Breast epithelium (tissue), 4 donors: ENCODE measurements around the gene DAB2IP. TPM values are rescaled to one million over a fixed set of nuclear protein-coding genes. Genes with fewer than 3 reads are reported as not detected.
"Not testable (repeated sequence)": the region's sequence is repeated elsewhere in the genome, so short reads cannot be mapped to it uniquely, and the experiment has no call there.

Source experiments
- DNase-seq, 2 donors: peaks; one replicate each; pipeline ENCODE4 v3.0.0-alpha.2; 2019; ENCODE audit warnings: low spot score in 2 of 2
- H3K27ac ChIP-seq, 2 donors: fragments of 200-600 bp; sonication (generic) in 1 of 2; one replicate each; pipeline ENCODE4 v1.5.1; 2016 to 2019; ENCODE audit warnings: mild to moderate bottlenecking in 1 of 2
- H3K27me3 ChIP-seq, 2 donors: fragments of 200-600 bp; sonication (generic) in 1 of 2; one replicate each; pipeline versions ENCODE4 v1.5.1 to v1.6.0; 2017 to 2019; ENCODE audit warnings: control low read depth in 1 of 2, mild to moderate bottlenecking in 1 of 2
- H3K36me3 ChIP-seq: fragments of 200-600 bp; one replicate; pipeline ENCODE4 v1.5.1; 2019
- H3K4me1 ChIP-seq, 2 donors: fragments of 200-600 bp; sonication (generic); one replicate each; pipeline ENCODE4 v1.5.1; 2016 to 2019; ENCODE audit warnings: control low read depth in 1 of 2
- H3K4me3 ChIP-seq, 3 donors: fragments of 200-600 bp; sonication (generic); 1 replicate in 2 of 3; 2 replicates in 1 of 3; pipeline ENCODE4 v1.5.1; 2016 to 2019; ENCODE audit warnings: mild to moderate bottlenecking in 3 of 3, moderate library complexity in 2 of 3
- H3K9me3 ChIP-seq, 2 donors: fragments of 200-600 bp; sonication (generic) in 1 of 2; one replicate each; pipeline ENCODE4 v1.5.1; 2016 to 2019; ENCODE audit warnings: control low read depth in 1 of 2
- POLR2A ChIP-seq: fragments of 450-650 bp; IDR thresholded peaks from one replicate; pipeline ENCODE4 v1.6.1; 2016; ENCODE audit warnings: antibody characterized with exemption, mild to moderate bottlenecking, moderate library complexity
- POLR2AphosphoS5 ChIP-seq, 3 donors: sonication (generic); formaldehyde crosslinking; IDR thresholded peaks; one replicate each; pipeline ENCODE4 v1.6.1; 2017; ENCODE audit warnings: antibody characterized with exemption in 3 of 3
- intact Hi-C: fragments of 100-400 bp; cut with DNase I; formaldehyde crosslinking; loops from one replicate; pipeline ENCODE4 v1.15.1; 2023; ENCODE audit warnings: low total_unique reads
- total RNA-seq, 3 donors: library from RNA; depleted of rRNA; stranded (reverse); fragments of >200 nt; gene quantifications; one replicate each; pipeline ENCODE4 v1.1.0, GENCODE V29; 2016
- TF ChIP-seq, protein P1 (sequence below), 3 donors: fragments of 450-650 bp; IDR thresholded peaks; one replicate each; pipeline ENCODE4 v1.5.1; 2016 to 2017; ENCODE audit warnings: antibody characterized with exemption in 3 of 3, mild to moderate bottlenecking in 3 of 3, moderate library complexity in 3 of 3

The DAB2IP gene
- total RNA-seq, 3 donors from 2014 or later = 16.0 to 56.0 (median 55.8) TPM

DNA sequence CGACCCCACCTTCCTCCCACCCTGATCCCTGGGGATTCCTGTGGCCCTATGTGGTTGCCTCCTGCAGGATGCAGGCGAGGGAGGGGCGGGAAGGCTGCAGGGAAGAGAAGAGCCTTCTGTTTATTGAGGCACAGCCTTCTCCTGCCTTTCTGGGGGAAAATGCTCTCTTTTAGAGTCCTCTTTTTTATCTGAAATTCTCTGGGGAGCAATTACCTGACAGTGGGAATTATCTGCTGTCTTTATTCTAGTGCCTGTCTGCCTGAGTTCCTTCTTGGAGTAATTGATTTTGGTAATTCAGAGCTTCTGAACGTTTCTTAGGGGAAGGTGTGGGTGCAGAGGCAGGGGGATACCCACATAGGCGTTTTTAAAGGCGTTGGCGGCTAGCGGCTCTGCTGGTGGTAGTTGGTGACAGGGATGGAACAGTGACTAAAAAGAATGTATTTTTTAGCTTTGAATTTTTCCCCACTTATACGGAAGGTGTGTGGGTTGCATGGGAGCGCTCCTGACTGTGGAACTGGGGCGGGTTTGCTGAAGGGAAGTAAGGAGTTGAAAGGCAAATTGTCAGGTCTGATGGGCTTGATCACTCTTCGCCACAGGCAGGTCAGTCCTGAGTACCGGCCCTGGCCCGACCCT, 35.2 kb upstream of the DAB2IP start:
- H3K4me3 ChIP-seq = no peak overlapping the region
- H3K27ac ChIP-seq = no peak overlapping the region
- TF ChIP-seq POLR2A (no peak), POLR2AphosphoS5 (IDR thresholded peaks at IDR 0.05) (no peak)
- TF ChIP-seq, protein P1, sequence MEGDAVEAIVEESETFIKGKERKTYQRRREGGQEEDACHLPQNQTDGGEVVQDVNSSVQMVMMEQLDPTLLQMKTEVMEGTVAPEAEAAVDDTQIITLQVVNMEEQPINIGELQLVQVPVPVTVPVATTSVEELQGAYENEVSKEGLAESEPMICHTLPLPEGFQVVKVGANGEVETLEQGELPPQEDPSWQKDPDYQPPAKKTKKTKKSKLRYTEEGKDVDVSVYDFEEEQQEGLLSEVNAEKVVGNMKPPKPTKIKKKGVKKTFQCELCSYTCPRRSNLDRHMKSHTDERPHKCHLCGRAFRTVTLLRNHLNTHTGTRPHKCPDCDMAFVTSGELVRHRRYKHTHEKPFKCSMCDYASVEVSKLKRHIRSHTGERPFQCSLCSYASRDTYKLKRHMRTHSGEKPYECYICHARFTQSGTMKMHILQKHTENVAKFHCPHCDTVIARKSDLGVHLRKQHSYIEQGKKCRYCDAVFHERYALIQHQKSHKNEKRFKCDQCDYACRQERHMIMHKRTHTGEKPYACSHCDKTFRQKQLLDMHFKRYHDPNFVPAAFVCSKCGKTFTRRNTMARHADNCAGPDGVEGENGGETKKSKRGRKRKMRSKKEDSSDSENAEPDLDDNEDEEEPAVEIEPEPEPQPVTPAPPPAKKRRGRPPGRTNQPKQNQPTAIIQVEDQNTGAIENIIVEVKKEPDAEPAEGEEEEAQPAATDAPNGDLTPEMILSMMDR (IDR thresholded peaks at IDR 0.05) = no peak
- peaks cover 5 to 7% of the 10 kb centered on the region in 2 donors for H3K4me1 ChIP-seq
- H3K36me3 ChIP-seq = no peaks in the 10 kb centered on the region
- DNase-seq = no peak
- H3K9me3 ChIP-seq = no peaks in the 10 kb centered on the region
- no peaks in the 10 kb centered on the region for H3K27me3 ChIP-seq
- intact Hi-C loops = no loop called here

GRCh38 chr9:121618504-121618903, 32.9 kb upstream of the DAB2IP start:
- H3K27ac ChIP-seq = peak overlapping the region in 1 of 2 donors; percentile 69
- intact Hi-C loops = no loop called here
- no peaks in the 10 kb centered on the region for H3K4me1 ChIP-seq

GRCh38 chr9:121618910-121619309, 32.5 kb upstream of the DAB2IP start:
- H3K9me3 ChIP-seq, H3K27me3 ChIP-seq, intact Hi-C loops, H3K36me3 ChIP-seq, H3K4me1 ChIP-seq, DNase-seq, H3K4me3 ChIP-seq: not testable (repeated sequence)
- H3K27ac ChIP-seq = peak overlapping the region in 1 of 2 donors; percentile 69

More at GRCh38 chr9:121618504-121618903, 32.9 kb upstream of the DAB2IP start:
- no peaks in the 10 kb centered on the region for H3K36me3 ChIP-seq
- no peak for DNase-seq
- no peaks in the 10 kb centered on the region for H3K9me3 ChIP-seq
- H3K27me3 ChIP-seq = no peaks in the 10 kb centered on the region
- no peak for TF ChIP-seq POLR2A
- TF ChIP-seq, protein P1 (IDR thresholded peaks at IDR 0.05) = no peak
- TF ChIP-seq POLR2AphosphoS5 (IDR thresholded peaks at IDR 0.05) = no peak
- H3K4me3 ChIP-seq = no peak overlapping the region

DNA sequence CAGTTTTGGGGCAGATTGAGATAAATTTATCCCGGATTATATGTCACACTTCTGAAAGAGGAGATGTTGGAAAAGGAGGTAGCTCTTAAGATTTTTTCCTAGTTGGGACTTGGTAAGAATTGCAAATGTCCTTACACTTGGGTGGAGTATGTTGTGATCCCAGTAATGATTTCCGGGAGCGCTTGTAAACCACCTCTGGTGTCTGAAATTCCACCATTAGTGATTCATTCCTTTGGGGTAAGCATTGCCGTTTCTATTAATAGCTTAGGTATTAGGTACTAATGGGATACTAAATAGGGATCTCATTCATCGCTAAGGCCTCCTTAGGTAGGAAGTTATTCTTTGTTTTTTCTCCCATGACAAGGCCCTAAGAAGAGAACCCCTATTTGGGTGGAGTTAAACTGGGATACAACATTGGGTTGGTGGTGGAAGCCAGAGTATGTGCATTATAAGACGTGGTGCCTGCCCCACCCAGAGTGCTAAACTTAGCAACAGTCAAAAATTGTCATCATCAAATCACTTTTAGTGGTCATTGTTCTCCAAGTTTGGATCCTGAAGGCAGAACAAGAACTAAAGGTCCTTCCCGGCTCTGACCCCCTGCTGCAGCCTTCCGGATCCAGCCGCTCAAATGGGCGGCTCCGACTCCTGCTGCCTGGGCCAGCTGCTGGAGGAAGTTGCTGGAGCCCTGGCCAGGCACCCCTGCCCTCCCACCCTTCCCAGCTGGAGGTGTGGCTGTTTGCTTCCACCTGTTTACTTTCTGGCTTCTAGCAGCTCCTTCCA, 31.7 kb upstream of the DAB2IP start:
- TF ChIP-seq POLR2A (no peak), POLR2AphosphoS5 (IDR thresholded peaks at IDR 0.05) (no peak)
- TF ChIP-seq, protein P1 (IDR thresholded peaks at IDR 0.05) = no peak
- H3K4me1 ChIP-seq = no peaks in the 10 kb centered on the region
- DNase-seq = no peak
- peak overlapping the region; percentile 25 to 69 for H3K27ac ChIP-seq
- intact Hi-C loops = no loop called here
- H3K36me3 ChIP-seq = no peaks in the 10 kb centered on the region
- H3K4me3 ChIP-seq = no peak overlapping the region
- no peaks in the 10 kb centered on the region for H3K27me3 ChIP-seq
- no peaks in the 10 kb centered on the region for H3K9me3 ChIP-seq

DNA sequence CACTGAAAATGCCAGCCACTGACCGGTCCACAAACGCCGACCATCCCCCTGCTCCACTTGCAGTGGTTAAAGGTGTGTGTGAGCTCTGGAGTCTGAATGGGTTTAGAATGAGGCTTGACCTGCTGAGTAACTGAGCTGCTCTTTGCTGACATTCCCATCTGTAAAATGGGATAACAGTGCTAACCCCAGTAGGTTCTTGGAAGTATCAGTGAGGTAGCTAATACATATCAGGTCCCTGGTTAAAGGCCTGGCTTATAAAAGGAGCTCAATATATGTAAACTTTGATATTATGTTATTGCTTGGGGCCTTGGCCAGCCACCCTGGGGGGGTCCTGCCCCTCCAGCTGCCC, 31.1 kb upstream of the DAB2IP start:
- intact Hi-C loops = no loop called here
- H3K27ac ChIP-seq = peak overlapping the region in 1 of 2 donors; percentile 69
- TF ChIP-seq, protein P1 (IDR thresholded peaks at IDR 0.05) = no peak
- peak in 1 of 3 donors; percentile 5 for TF ChIP-seq POLR2AphosphoS5 (IDR thresholded peaks at IDR 0.05)
- no peak for TF ChIP-seq POLR2A
- DNase-seq = no peak
- no peaks in the 10 kb centered on the region for H3K4me1 ChIP-seq
- H3K9me3 ChIP-seq = no peaks in the 10 kb centered on the region
- no peaks in the 10 kb centered on the region for H3K36me3 ChIP-seq
- H3K4me3 ChIP-seq = no peak overlapping the region
- no peaks in the 10 kb centered on the region for H3K27me3 ChIP-seq
